Activated naive CD8-positive, alpha-beta T cell (primary cell): Measurements from ENCODE around the gene STOML3.
"Not testable (repeated sequence)": the region's sequence is repeated elsewhere in the genome, so short reads cannot be mapped to it uniquely, and the experiment has no call there.

Experiments
- H3K27ac Mint-ChIP-seq: one replicate; pipeline ENCODE4 v1.8.0; 2021; ENCODE audit warnings: mixed read lengths
- H3K27me3 Mint-ChIP-seq: one replicate; pipeline ENCODE4 v1.8.0; 2021; ENCODE audit warnings: mixed read lengths
- H3K36me3 Mint-ChIP-seq: one replicate; pipeline ENCODE4 v1.8.0; 2021; ENCODE audit warnings: mixed read lengths
- H3K4me1 Mint-ChIP-seq: one replicate; pipeline ENCODE4 v1.8.0; 2021; ENCODE audit warnings: low read depth, mixed read lengths
- H3K4me3 Mint-ChIP-seq: one replicate; pipeline ENCODE4 v1.8.0; 2021; ENCODE audit warnings: mild to moderate bottlenecking, mixed read lengths
- H3K9me3 Mint-ChIP-seq: one replicate; pipeline ENCODE4 v1.8.0; 2021; ENCODE audit warnings: low read depth, mixed read lengths

Gene STOML3

DNA sequence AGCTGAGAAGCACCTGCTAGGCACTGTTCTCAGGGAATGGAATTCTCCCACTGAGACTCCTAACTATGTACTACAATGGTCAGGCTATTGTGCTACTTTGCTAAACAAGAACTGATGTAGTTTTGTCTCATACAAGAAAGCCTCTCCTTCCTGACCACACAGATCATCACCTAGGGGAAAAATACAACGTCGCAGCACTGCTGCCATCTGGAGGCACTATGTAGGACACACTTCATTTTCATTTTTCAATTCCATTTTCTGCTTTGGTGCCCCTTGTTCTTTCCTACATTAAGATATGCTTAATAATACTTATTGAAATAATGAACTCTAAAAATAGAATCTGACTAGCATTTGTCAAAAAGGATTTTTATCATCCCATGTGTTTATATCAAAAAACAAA is 26.2 kb upstream of the STOML3 start:
- Mint-ChIP-seq H3K36me3 (peaks cover 21% of the 10 kb centered on the region), H3K27ac (peak overlapping the region; percentile 41), H3K4me1 (peaks cover 2% of the 10 kb centered on the region), H3K4me3 (no peak overlapping the region), H3K27me3 (no peaks in the 10 kb centered on the region), H3K9me3 (no peaks in the 10 kb centered on the region)

DNA sequence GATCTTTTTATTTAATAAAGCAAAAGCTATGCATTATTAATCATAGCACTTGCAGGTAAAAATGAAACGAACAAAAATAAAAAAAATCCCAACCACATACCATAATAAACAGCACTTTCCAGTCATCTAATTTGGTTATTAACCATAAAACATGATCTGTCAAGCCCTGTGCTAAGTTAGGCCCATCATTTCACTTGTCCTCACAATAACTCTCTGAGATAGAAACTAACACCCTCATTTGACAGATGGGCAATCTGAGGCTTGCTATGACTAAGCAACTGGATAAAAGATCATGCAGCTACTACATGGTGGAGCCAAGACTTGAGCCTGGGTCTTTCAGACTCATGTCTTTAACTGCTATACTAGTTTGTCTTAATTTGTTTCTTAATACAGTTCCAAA is 25.5 kb upstream of the STOML3 start:
- Mint-ChIP-seq H3K36me3 (peaks cover 23% of the 10 kb centered on the region), H3K27ac (no peak overlapping the region), H3K4me3 (no peak overlapping the region), H3K27me3 (no peaks in the 10 kb centered on the region), H3K4me1 (peaks cover 2% of the 10 kb centered on the region), H3K9me3 (no peaks in the 10 kb centered on the region)

DNA sequence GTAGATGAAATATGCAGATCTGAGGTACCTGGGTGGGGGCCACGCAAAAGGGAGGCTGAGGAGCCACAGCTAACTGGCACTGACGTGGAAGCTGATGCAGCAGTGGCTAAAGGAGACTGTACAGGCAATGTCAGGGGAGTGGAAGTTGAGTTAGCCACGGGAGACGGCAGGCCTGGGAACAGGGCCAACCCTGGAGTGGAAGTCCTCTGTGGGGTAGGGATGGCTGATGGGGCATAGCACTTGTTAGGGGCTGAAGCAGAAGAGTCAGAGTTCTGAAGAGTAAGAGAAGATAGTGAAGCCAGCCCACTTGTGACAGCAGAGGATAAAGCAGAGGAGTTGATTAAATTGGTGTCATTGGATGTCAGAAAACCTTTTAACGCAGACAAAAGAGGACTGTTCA is 22.8 kb upstream of the STOML3 start:
- Mint-ChIP-seq H3K4me3 (no peak overlapping the region), H3K9me3 (no peaks in the 10 kb centered on the region), H3K4me1 (peaks cover 2% of the 10 kb centered on the region), H3K36me3 (peaks cover 25% of the 10 kb centered on the region), H3K27ac (no peak overlapping the region), H3K27me3 (no peaks in the 10 kb centered on the region)

GRCh38 chr13:39012608-39013007 is 22.0 kb upstream of the STOML3 start:
- no peak overlapping the region for H3K27ac Mint-ChIP-seq
- peaks cover 2% of the 10 kb centered on the region for H3K4me1 Mint-ChIP-seq
- no peaks in the 10 kb centered on the region for H3K9me3 Mint-ChIP-seq
- no peaks in the 10 kb centered on the region for H3K27me3 Mint-ChIP-seq
- peaks cover 25% of the 10 kb centered on the region for H3K36me3 Mint-ChIP-seq
- H3K4me3 Mint-ChIP-seq, result no peak overlapping the region

DNA sequence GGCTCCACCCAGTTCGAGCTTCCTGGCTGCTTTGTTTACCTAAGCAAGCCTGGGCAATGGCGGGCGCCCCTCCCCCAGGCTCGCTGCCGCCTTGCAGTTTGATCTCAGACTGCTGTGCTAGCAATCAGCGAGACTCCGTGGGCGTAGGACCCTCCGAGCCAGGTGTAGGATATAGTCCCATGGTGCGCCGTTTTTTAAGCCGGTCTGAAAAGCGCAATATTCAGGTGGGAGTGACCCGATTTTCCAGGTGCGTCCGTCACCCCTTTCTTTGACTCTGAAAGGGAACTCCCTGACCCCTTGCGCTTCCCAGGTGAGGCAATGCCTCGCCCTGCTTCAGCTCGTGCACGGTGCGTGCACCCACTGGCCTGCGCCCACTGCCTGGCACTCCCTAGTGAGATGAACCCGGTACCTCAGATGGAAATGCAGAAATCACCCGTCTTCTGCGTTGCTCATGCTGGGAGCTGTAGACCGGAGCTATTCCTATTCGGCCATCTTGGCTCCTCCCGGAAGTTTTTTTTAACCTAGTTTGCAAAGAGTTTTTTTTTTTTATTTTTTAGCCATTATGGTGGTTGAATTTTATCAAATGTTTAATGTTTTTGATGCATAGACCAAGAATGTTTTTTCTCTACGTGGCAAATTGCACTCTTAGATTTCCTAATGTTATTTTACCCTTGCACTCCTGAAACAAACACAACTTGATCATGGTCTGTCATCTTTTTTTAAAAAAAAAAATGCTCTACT is 15.9 kb upstream of the STOML3 start:
- not testable (repeated sequence) for H3K27me3 Mint-ChIP-seq, H3K27ac Mint-ChIP-seq, H3K4me1 Mint-ChIP-seq, H3K9me3 Mint-ChIP-seq, H3K4me3 Mint-ChIP-seq, H3K36me3 Mint-ChIP-seq

- no peak overlapping the region for H3K4me3 Mint-ChIP-seq
Observed at GRCh38 chr13:38998739-38999138, 8.1 kb upstream of the STOML3 start.

GRCh38 chr13:38993381-38993780 is 2.8 kb upstream of the STOML3 start:
- Mint-ChIP-seq H3K9me3 (no peaks in the 10 kb centered on the region), H3K4me1 (no peaks in the 10 kb centered on the region), H3K27me3 (no peaks in the 10 kb centered on the region), H3K36me3 (no peaks in the 10 kb centered on the region), H3K4me3 (no peak overlapping the region), H3K27ac (no peak overlapping the region)

More at GRCh38 chr13:38998739-38999138, 8.1 kb upstream of the STOML3 start:
- no peaks in the 10 kb centered on the region for H3K4me1 Mint-ChIP-seq
- H3K27ac Mint-ChIP-seq, result no peak overlapping the region
- H3K36me3 Mint-ChIP-seq, result no peaks in the 10 kb centered on the region
- no peaks in the 10 kb centered on the region for H3K9me3 Mint-ChIP-seq
- no peaks in the 10 kb centered on the region for H3K27me3 Mint-ChIP-seq

DNA sequence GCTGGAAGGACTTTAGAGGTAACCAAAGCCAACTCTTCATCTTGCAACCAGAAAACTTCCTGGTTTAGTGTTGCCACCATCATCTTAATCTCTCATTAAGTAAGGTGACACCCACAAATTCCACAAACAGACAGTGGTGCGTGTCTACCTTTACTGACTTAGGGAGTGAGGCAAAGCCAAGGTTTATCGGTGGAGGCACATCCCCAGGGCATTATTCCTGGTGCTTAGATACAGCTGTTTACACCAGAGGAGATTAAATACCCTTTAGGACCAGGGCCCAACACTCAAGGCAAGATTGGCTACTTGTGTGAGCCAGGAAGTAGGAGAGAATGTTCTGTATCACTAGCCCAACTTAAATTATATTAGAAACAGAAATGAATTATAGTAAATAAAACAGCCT is 9.5 kb downstream of the STOML3 start:
- no peaks in the 10 kb centered on the region for H3K4me1 Mint-ChIP-seq
- H3K27me3 Mint-ChIP-seq, result peaks cover 10% of the 10 kb centered on the region
- H3K36me3 Mint-ChIP-seq, result no peaks in the 10 kb centered on the region
- H3K4me3 Mint-ChIP-seq, result no peak overlapping the region
- H3K9me3 Mint-ChIP-seq, result peaks cover 11% of the 10 kb centered on the region
- H3K27ac Mint-ChIP-seq, result no peak overlapping the region

DNA sequence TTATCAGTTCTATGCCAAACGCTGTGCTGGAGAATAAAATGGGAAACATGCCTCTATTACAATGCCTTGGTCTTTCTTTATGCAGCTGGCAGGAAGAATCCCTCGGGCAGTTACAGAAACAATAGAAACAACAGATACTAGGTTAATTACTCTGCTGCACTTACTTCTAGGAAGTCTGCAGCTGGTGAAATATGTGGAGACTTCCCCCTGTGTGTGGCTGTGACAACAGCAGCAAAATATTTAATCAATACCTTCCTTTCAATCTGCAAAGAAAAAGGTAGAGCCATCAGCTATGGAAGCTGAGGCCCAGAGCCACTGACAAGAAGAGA is 9.9 kb downstream of the STOML3 start:
- H3K36me3 Mint-ChIP-seq, result no peaks in the 10 kb centered on the region
- H3K4me1 Mint-ChIP-seq, result no peaks in the 10 kb centered on the region
- H3K9me3 Mint-ChIP-seq, result peaks cover 11% of the 10 kb centered on the region
- no peak overlapping the region for H3K4me3 Mint-ChIP-seq
- H3K27me3 Mint-ChIP-seq, result peaks cover 10% of the 10 kb centered on the region
- no peak overlapping the region for H3K27ac Mint-ChIP-seq

GRCh38 chr13:38979891-38980749 is 10.5 kb downstream of the STOML3 start:
- H3K27ac Mint-ChIP-seq, result no peak overlapping the region
- no peaks in the 10 kb centered on the region for H3K36me3 Mint-ChIP-seq
- H3K4me3 Mint-ChIP-seq, result no peak overlapping the region
- H3K27me3 Mint-ChIP-seq, result peaks cover 10% of the 10 kb centered on the region
- H3K9me3 Mint-ChIP-seq, result peaks cover 11% of the 10 kb centered on the region
- H3K4me1 Mint-ChIP-seq, result no peaks in the 10 kb centered on the region

GRCh38 chr13:38970380-38971051 is 20.1 kb downstream of the STOML3 start:
- H3K27ac Mint-ChIP-seq, result no peak overlapping the region
- peaks cover 2% of the 10 kb centered on the region for H3K27me3 Mint-ChIP-seq
- H3K4me3 Mint-ChIP-seq, result no peak overlapping the region
- no peaks in the 10 kb centered on the region for H3K9me3 Mint-ChIP-seq
- no peaks in the 10 kb centered on the region for H3K4me1 Mint-ChIP-seq
- H3K36me3 Mint-ChIP-seq, result no peaks in the 10 kb centered on the region

DNA sequence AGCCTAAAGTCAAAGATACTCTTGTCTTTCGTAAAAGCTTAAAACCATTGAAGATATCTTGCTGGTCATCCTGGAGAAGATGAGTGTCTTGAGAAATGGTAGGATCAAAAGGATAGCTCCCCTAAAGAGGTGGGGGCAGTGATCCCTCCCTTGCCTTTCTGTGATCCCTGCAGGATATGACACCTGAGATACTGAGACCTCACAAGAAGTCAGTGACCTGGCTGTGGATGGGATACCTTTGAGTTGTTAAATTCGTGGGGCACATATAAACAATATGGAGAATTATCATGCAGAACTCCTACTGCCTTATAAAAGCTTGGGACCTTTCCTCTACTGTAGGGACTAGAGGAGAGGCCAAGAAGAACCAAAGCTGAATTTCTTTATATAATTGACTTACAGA is 21.4 kb downstream of the STOML3 start:
- H3K9me3 Mint-ChIP-seq, result no peaks in the 10 kb centered on the region
- H3K27ac Mint-ChIP-seq, result no peak overlapping the region
- peaks cover 2% of the 10 kb centered on the region for H3K27me3 Mint-ChIP-seq
- no peaks in the 10 kb centered on the region for H3K4me1 Mint-ChIP-seq
- no peak overlapping the region for H3K4me3 Mint-ChIP-seq
- H3K36me3 Mint-ChIP-seq, result no peaks in the 10 kb centered on the region

DNA sequence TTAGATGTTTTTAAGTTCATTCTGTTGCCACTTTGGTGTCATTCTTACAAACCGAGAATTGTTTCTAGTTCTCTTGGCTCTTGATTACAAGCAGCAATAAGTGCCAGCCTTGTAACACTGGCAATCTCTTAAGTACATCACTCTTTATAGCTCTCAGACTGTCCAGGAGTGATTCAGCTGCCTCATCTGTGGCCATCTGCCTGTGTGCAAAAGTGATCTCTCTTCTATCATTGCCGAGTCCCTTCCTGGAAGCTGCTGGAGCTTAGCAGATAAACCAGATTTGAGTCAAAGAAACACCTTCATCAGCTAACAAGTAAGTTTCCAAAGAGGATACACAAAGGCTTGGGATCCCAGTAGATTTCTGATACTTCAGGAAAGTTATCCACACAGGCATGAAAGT is 23.2 kb downstream of the STOML3 start:
- H3K4me3 Mint-ChIP-seq, result no peak overlapping the region
- no peaks in the 10 kb centered on the region for H3K4me1 Mint-ChIP-seq
- peaks cover 2% of the 10 kb centered on the region for H3K27me3 Mint-ChIP-seq
- no peaks in the 10 kb centered on the region for H3K9me3 Mint-ChIP-seq
- no peaks in the 10 kb centered on the region for H3K36me3 Mint-ChIP-seq
- no peak overlapping the region for H3K27ac Mint-ChIP-seq

DNA sequence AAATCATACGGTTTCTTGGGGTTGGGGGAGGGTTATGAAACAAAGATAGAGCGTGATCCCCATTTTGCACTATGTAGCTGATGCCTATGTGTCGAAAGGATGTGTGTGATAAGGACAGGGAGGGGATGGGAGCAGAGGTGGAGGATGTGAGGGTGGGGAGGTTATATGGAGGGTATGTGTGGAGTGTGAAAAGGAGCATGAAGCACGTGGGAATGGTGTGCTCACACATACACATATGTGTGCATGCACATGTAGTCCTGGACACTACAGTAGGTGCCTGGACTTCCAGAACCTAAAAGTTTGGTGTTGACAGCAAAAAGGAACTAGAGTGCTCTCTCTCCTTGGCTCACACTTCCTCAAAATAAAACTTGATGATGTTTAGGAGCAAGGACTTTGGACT is 25.4 kb downstream of the STOML3 start:
- no peaks in the 10 kb centered on the region for H3K4me1 Mint-ChIP-seq
- no peaks in the 10 kb centered on the region for H3K36me3 Mint-ChIP-seq
- H3K27me3 Mint-ChIP-seq, result no peaks in the 10 kb centered on the region
- no peak overlapping the region for H3K4me3 Mint-ChIP-seq
- no peaks in the 10 kb centered on the region for H3K9me3 Mint-ChIP-seq
- no peak overlapping the region for H3K27ac Mint-ChIP-seq

GRCh38 chr13:38960175-38960574 is 30.5 kb downstream of the STOML3 start:
- no peaks in the 10 kb centered on the region for H3K36me3 Mint-ChIP-seq
- no peaks in the 10 kb centered on the region for H3K4me1 Mint-ChIP-seq
- H3K4me3 Mint-ChIP-seq, result no peak overlapping the region
- no peak overlapping the region for H3K27ac Mint-ChIP-seq
- H3K27me3 Mint-ChIP-seq, result no peaks in the 10 kb centered on the region
- H3K9me3 Mint-ChIP-seq, result no peaks in the 10 kb centered on the region
